ENCODE data around the gene MSH3.

The MSH3 gene

GRCh38 chr5:80654391-80655230 is at the start of gene MSH3, which contains the start of gene DHFR:
Gene MSH3 (plus strand): TSS chr5:80654652. CDS start chr5:80654728, 76 bp downstream.
Gene DHFR (minus strand): TSS chr5:80654983. CDS start chr5:80654489, 494 bp downstream.
- peak; percentile 88 to 90 for DNase-seq (ENCODE audit: low read depth in 2 of 2)

GRCh38 chr5:80607343-80607742 is 47.1 kb upstream of the MSH3 start:
- no peak for DNase-seq (ENCODE audit: low read depth in 2 of 2)

GRCh38 chr5:80607832-80608231 is 46.6 kb upstream of the MSH3 start:
- DNase-seq (ENCODE audit: low read depth in 2 of 2), result no peak

- no peak for DNase-seq (ENCODE audit: low read depth in 2 of 2)
Measured at GRCh38 chr5:80608731-80609130, 45.7 kb upstream of the MSH3 start.

GRCh38 chr5:80609692-80610091 is 44.8 kb upstream of the MSH3 start:
- no peak for DNase-seq (ENCODE audit: low read depth in 2 of 2)

- no peak for DNase-seq (ENCODE audit: low read depth in 2 of 2)
Measured at GRCh38 chr5:80615266-80615914, 39.1 kb upstream of the MSH3 start.

- no peak for DNase-seq (ENCODE audit: low read depth in 2 of 2)
Measured at GRCh38 chr5:80618438-80618837, 36.0 kb upstream of the MSH3 start.

GRCh38 chr5:80619086-80619485 is 35.4 kb upstream of the MSH3 start:
- no peak for DNase-seq (ENCODE audit: low read depth in 2 of 2)

- no peak for DNase-seq (ENCODE audit: low read depth in 2 of 2)
Measured at GRCh38 chr5:80620211-80620610, 34.2 kb upstream of the MSH3 start.

GRCh38 chr5:80622756-80623155 is 31.7 kb upstream of the MSH3 start:
- DNase-seq (ENCODE audit: low read depth in 2 of 2), result no peak

- no peak for DNase-seq (ENCODE audit: low read depth in 2 of 2)
Measured at GRCh38 chr5:80623999-80624398, 30.5 kb upstream of the MSH3 start.

- DNase-seq (ENCODE audit: low read depth in 2 of 2), result no peak
Measured at GRCh38 chr5:80625230-80625629, 29.2 kb upstream of the MSH3 start.

GRCh38 chr5:80629281-80629680 is 25.2 kb upstream of the MSH3 start:
- DNase-seq (ENCODE audit: low read depth in 2 of 2), result no peak

GRCh38 chr5:80631278-80632259 is 22.9 kb upstream of the MSH3 start:
- DNase-seq (ENCODE audit: low read depth in 2 of 2), result no peak

GRCh38 chr5:80632700-80633099 is 21.8 kb upstream of the MSH3 start:
- no peak for DNase-seq (ENCODE audit: low read depth in 2 of 2)

GRCh38 chr5:80634193-80634592 is 20.3 kb upstream of the MSH3 start:
- no peak for DNase-seq (ENCODE audit: low read depth in 2 of 2)

GRCh38 chr5:80641353-80641752 is 13.1 kb upstream of the MSH3 start:
- DNase-seq (ENCODE audit: low read depth in 2 of 2), result no peak

GRCh38 chr5:80644900-80645299 is 9.6 kb upstream of the MSH3 start:
- DNase-seq (ENCODE audit: low read depth in 2 of 2), result no peak

- no peak for DNase-seq (ENCODE audit: low read depth in 2 of 2)
Measured at GRCh38 chr5:80646926-80647325, 7.5 kb upstream of the MSH3 start.

GRCh38 chr5:80653502-80653901 is 950 bp upstream of the MSH3 start:
- no peak for DNase-seq (ENCODE audit: low read depth in 2 of 2)

GRCh38 chr5:80654054-80654390 is 430 bp upstream of the MSH3 start:
- peak in 1 of 2 donors; percentile 18 for DNase-seq (ENCODE audit: low read depth in 2 of 2)

- DNase-seq (ENCODE audit: low read depth in 2 of 2), result no peak
Measured at GRCh38 chr5:80655231-80655774, 851 bp downstream of the MSH3 start.

Measured in stimulated activated CD4-positive, alpha-beta T cell treated with anti-CD3 and anti-CD28 coated beads, Interleukin-4, amount 100 ng/mL, for 48 hours (primary cell).